HG02884 (cell line): ENCODE results near the gene KCNJ1.

Source experiments
- ATAC-seq: cut with Tn5 transposase; IDR thresholded peaks from one replicate; pipeline ENCODE4 v1.9.1; 2021; ENCODE audit warnings: mild to moderate bottlenecking, moderate library complexity; ENCODE audit not compliant: unreplicated experiment

The KCNJ1 gene

GRCh38 chr11:128827191-128827893, 39.8 kb downstream of the KCNJ1 start:
- ATAC-seq = no peak

GRCh38 chr11:128825050-128825784, 41.9 kb downstream of the KCNJ1 start:
- no peak for ATAC-seq

GRCh38 chr11:128824191-128825049, 42.7 kb downstream of the KCNJ1 start:
- ATAC-seq = no peak

GRCh38 chr11:128823753-128824152, 43.3 kb downstream of the KCNJ1 start:
- ATAC-seq = no peak

GRCh38 chr11:128822130-128822529, 45.0 kb downstream of the KCNJ1 start:
- no peak for ATAC-seq

GRCh38 chr11:128821556-128821955, 45.5 kb downstream of the KCNJ1 start:
- ATAC-seq = no peak

- no peak for ATAC-seq
Observed at GRCh38 chr11:128819198-128819597, 47.9 kb downstream of the KCNJ1 start.

GRCh38 chr11:128814856-128815705, 52.0 kb downstream of the KCNJ1 start:
- no peak for ATAC-seq

GRCh38 chr11:128813729-128814128, 53.4 kb downstream of the KCNJ1 start:
- no peak for ATAC-seq

GRCh38 chr11:128810784-128811514, 56.1 kb downstream of the KCNJ1 start:
- ATAC-seq = no peak

GRCh38 chr11:128809128-128809527, 58.0 kb downstream of the KCNJ1 start:
- ATAC-seq = no peak

GRCh38 chr11:128807909-128808308, 59.2 kb downstream of the KCNJ1 start:
- no peak for ATAC-seq

GRCh38 chr11:128806506-128807261, 60.4 kb downstream of the KCNJ1 start:
- no peak for ATAC-seq

GRCh38 chr11:128804481-128804880, 62.6 kb downstream of the KCNJ1 start:
- no peak for ATAC-seq

GRCh38 chr11:128803449-128804245, 63.4 kb downstream of the KCNJ1 start:
- ATAC-seq = no peak

- ATAC-seq = no peak
Observed at GRCh38 chr11:128803011-128803410, 64.1 kb downstream of the KCNJ1 start.

GRCh38 chr11:128802358-128802981, 64.6 kb downstream of the KCNJ1 start:
- no peak for ATAC-seq

- ATAC-seq = no peak
Observed at GRCh38 chr11:128800871-128801417, 66.2 kb downstream of the KCNJ1 start.
